Measurements from ENCODE around the gene AMELX. TPM values are rescaled to one million over a fixed set of nuclear protein-coding genes. Genes with fewer than 3 reads are reported as not detected.

The AMELX gene
- total RNA-seq, 2 experiments from 2014 or later = not detected

DNA sequence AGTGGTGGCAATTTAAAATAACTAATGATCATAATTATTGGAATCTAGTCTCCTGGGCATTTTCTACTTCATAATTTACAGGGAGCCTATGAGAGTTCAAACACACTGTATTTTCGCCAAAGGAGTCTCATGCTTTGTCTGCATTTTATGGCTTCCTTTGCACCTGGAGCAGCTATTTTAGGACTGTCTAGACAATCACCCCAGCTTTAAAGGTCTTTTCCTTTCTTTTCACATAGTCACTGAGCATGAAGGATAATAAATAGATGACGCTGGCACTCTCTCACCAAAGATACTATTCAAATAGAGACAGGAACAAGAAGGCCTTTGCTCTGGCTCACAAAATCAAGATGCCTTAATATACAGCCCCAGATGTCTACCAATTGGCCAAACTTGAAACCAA is 43.0 kb downstream of the AMELX start:
- no peaks in the 10 kb centered on the region for H3K4me1 Mint-ChIP-seq
- no peaks in the 10 kb centered on the region for H3K9me3 Mint-ChIP-seq
- DNase-seq = no peak
- H3K4me3 Mint-ChIP-seq = no peak overlapping the region
- H3K36me3 Mint-ChIP-seq = no peaks in the 10 kb centered on the region
- peaks cover 3% of the 10 kb centered on the region for H3K27me3 Mint-ChIP-seq
- H3K27ac Mint-ChIP-seq = no peak overlapping the region

DNA sequence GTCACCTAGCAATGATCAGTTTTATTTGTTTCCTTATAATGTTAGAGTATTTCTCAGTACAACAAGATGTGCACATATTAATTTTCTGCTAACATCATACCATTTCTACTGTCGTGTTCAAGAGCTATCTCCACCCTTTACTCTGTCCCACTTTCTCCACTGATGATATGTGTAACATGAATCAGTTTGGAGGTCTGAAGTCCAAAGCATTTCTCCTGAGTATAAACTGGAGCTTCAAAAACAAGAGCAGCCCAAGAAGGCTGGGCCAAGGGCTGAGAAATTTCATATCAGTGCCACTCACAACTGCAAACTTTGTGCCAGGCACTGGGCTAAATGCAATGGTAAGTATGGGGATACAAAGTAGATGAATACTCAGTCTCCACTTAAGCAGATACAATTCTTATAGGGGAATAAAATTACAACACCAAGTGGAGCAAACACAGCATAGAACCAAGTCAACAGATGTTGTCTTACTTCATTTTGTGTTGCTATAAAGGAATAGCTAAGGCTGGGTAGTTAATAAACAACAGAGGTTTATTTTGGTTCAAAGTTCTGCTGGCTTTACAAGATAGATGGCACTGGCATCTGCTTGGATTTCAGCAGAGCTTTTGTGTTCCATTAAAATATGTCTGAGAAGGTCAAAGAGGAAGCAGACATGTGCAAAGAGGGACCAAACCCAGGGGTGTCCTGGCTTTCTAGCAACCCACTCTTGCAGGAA is 44.2 kb downstream of the AMELX start:
- Mint-ChIP-seq H3K4me3 (no peak overlapping the region), H3K27ac (no peak overlapping the region), H3K27me3 (peaks cover 3% of the 10 kb centered on the region), H3K9me3 (no peaks in the 10 kb centered on the region), H3K36me3 (no peaks in the 10 kb centered on the region), H3K4me1 (no peaks in the 10 kb centered on the region)
- no peak for DNase-seq

DNA sequence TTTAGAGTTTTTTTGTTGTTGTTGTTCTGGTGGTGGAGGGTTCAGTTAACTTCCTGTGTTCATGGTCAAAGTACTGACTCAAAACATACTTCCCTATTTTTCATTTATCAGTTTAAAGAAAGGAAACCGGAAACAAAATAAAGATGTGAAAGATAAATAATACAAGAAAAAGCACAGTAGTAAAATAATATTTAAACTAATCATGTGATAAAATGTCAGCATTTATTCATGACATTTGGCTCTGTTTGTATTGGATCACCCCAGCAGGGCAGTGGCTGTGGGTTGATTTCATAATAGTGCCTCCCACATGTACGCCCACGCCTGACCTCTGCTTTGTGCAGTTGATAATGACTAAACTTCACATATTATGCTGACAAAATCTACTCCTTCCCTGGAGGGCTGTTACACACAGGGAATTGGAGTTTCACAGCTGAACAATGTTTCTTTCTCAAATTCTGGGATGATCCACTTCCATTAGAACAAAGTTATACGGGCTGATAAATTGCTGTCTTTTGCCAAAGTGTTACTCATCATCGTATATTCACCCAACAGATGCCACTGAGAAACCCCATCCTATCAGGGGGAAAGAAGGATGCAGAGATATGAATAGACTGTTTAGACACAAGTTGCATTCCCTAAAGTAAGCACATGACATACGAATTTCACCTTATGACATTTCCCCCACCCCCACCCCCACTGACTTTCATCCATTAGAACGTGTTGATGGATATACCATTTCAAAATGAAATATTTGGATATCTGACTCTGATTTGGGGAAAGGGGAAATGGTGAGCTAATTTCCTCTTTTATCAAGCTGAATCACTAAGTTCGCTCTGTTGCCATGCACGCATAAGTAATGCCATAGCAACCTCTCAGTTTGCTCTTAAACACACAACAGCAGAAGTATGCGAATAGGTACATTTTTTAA is 48.3 kb downstream of the AMELX start:
- Mint-ChIP-seq H3K27ac (no peak overlapping the region), H3K36me3 (no peaks in the 10 kb centered on the region)

GRCh38 chrX:11342673-11343072 is 49.5 kb downstream of the AMELX start:
- no peaks in the 10 kb centered on the region for H3K36me3 Mint-ChIP-seq
- H3K27ac Mint-ChIP-seq = no peak overlapping the region
- H3K4me3 Mint-ChIP-seq = no peak overlapping the region
- H3K27me3 Mint-ChIP-seq = peaks cover 3% of the 10 kb centered on the region
- H3K4me1 Mint-ChIP-seq = no peaks in the 10 kb centered on the region
- no peak for DNase-seq
- H3K9me3 Mint-ChIP-seq = no peaks in the 10 kb centered on the region

More for the DNA sequence above, 48.3 kb downstream of the AMELX start:
- H3K4me3 Mint-ChIP-seq = no peak overlapping the region
- DNase-seq = no peak
- no peaks in the 10 kb centered on the region for H3K9me3 Mint-ChIP-seq
- no peaks in the 10 kb centered on the region for H3K4me1 Mint-ChIP-seq
- H3K27me3 Mint-ChIP-seq = peaks cover 3% of the 10 kb centered on the region

GRCh38 chrX:11346121-11346682 is 53.0 kb downstream of the AMELX start:
- Mint-ChIP-seq H3K4me3 (no peak overlapping the region), H3K27ac (no peak overlapping the region)

GRCh38 chrX:11347300-11347699 is 54.1 kb downstream of the AMELX start:
- Mint-ChIP-seq H3K4me3 (no peak overlapping the region), H3K36me3 (no peaks in the 10 kb centered on the region)

More at GRCh38 chrX:11346121-11346682, 53.0 kb downstream of the AMELX start:
- Mint-ChIP-seq H3K9me3 (no peaks in the 10 kb centered on the region), H3K4me1 (no peaks in the 10 kb centered on the region), H3K36me3 (no peaks in the 10 kb centered on the region), H3K27me3 (no peaks in the 10 kb centered on the region)
- DNase-seq = no peak

DNA sequence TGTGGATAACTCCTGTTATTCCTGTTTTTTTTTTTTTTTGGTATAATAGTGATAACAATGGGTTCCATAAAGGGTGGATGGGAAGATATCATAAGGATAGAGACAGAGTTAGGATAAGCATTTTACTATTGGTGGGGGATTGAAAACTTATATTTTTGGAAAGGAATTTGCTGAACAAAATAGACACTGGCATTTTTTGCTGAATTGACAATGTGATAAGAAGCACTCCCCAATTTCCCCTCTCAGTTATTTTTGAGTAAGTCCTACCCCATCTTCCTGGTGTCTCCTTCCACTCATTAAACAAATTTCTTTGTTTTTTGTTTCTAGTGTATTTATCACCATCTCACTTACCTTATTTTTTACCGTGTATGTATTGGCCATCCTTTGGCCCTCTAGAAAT is 55.8 kb downstream of the AMELX start:
- no peak for DNase-seq
- Mint-ChIP-seq H3K27ac (no peak overlapping the region), H3K36me3 (no peaks in the 10 kb centered on the region), H3K27me3 (no peaks in the 10 kb centered on the region), H3K4me1 (no peaks in the 10 kb centered on the region), H3K9me3 (no peaks in the 10 kb centered on the region), H3K4me3 (no peak overlapping the region)

More at GRCh38 chrX:11347300-11347699, 54.1 kb downstream of the AMELX start:
- H3K27ac Mint-ChIP-seq = no peak overlapping the region
- H3K9me3 Mint-ChIP-seq = no peaks in the 10 kb centered on the region
- H3K27me3 Mint-ChIP-seq = no peaks in the 10 kb centered on the region
- no peak for DNase-seq
- H3K4me1 Mint-ChIP-seq = no peaks in the 10 kb centered on the region

- Mint-ChIP-seq H3K36me3 (no peaks in the 10 kb centered on the region), H3K27ac (no peak overlapping the region), H3K27me3 (no peaks in the 10 kb centered on the region), H3K9me3 (no peaks in the 10 kb centered on the region), H3K4me1 (no peaks in the 10 kb centered on the region), H3K4me3 (no peak overlapping the region)
- DNase-seq = no peak
These were observed 56.6 kb downstream of the AMELX start for GRCh38 chrX:11349661-11350337.

Other genes starting within 250 kb of the AMELX start
- gene HCCS, start 182.1 kb upstream of the AMELX start, total RNA-seq = 10 to 100 TPM; 33.9 to 36.6 TPM

Measured in activated naive CD8-positive, alpha-beta T cell treated with anti-CD3 and anti-CD28 coated beads for 36 hours (primary cell).